DMS114 treated with DMSO at 0.1 percent for 48 hours (cell line): ENCODE data around the gene PDSS2.
"Not testable (repeated sequence)": the region's sequence is repeated elsewhere in the genome, so short reads cannot be mapped to it uniquely, and the experiment has no call there.

Experiments
- DNase-seq: peaks from one replicate; lab custom pipeline; 2025; ENCODE audit not compliant: unreplicated experiment; lab: John Stamatoyannopoulos, UW

The PDSS2 gene

GRCh38 chr6:107230024-107230423, 229.3 kb downstream of the PDSS2 start:
- DNase-seq, result no peak

GRCh38 chr6:107228754-107229153, 230.6 kb downstream of the PDSS2 start:
- no peak for DNase-seq

DNA sequence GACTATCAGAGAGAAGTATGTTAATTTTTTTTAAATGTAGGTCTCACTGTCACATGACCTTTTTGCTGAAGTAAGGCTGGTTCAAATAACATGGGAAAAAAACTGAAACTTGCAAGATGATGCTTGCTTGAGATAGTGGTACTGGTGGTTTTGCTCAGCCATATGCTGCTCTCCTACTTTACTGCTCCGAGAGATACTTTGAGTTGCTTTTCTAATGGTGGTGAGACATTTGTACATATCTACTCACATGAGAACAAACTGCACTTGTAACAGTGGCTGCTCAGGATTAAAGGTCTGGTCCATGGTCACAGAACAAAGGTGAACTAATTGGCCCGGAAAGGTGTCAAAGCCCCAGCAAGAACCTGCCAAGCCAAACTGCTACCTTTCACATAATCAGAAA, 237.8 kb downstream of the PDSS2 start:
- no peak for DNase-seq

DNA sequence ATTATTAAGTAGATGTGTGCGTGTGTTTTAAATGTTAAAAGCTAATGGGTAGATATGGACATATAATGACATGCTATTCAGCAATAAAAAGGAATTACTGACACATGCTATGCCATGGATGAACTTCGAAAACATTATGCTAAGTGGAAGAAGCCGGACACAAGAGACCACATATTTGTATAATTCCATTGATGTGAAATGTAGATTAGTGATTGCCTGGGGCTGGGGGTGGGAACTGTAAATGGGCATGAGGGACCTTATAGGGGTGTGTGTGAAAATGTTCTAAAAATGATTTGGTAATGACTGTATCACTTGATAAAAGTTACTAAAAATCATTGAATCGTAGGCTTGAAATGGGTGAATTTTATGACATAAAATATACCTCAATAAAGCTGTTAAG, 239.5 kb downstream of the PDSS2 start:
- DNase-seq, result no peak

- DNase-seq, result no peak
Observed at GRCh38 chr6:107218142-107218541, 241.2 kb downstream of the PDSS2 start.

- DNase-seq, result no peak
Observed at GRCh38 chr6:107217248-107217647, 242.1 kb downstream of the PDSS2 start.

GRCh38 chr6:107216197-107216933, 243.0 kb downstream of the PDSS2 start:
- no peak for DNase-seq

DNA sequence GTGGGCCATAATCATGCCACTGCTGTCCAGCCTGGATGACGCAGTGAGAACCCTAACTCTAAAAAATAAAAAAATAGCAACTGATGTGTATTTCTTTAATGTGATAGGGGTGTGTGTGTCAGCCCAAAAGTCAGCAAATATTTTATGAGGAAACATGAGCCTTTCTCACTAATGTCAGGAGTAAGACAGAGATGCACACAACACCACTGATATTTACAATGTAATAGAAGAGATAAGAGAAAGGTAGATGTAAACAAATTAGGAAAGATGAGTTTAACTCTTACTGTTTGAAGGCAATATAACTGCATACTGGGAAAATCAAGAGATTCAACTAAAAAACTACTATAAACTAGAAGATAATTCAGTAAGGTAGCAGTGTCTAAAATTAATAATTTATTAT, 244.0 kb downstream of the PDSS2 start:
- DNase-seq, result no peak

GRCh38 chr6:107214655-107215054, 244.7 kb downstream of the PDSS2 start:
- no peak for DNase-seq

DNA sequence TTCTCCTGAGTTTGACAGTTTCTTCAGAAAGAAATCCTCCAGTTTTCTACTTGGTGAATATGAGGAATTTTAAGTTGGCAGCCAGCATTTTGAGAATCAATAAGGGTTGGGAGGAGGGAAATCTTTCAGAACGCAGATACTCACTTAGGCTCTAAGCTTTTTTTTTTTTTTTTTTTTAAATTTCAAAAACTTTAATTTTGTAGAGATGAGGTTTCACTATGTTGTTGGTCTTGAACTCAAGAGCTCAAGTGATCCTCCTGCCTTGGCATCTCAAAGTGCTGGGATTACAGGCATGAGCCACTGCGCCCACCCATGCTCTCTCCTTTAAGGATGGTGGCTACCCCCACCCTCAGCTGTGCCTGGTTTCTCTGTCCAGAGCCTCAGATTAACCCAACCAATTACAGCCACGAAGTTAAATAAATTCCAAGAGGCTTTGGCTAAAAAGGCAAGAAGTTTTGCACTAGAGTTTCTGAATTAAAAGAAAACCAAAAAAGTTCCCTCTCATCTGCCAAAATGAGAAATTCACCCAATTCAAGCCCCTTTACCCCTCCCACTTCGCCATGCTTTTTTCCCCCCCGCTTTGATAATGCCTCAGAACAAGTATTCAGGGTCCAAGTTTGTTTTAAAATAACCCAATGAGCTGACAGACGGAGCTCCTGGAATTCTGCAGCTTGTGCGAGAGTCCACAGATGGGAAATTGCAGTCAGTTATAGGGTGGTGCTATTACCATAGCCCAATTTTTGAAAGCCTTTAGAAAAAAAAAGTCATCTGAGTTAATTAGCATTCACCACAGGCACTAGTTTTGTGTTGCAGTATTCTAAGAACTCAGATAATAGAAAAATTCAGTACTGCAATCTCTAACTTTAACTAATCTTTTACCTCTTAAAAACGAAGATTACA, 249.7 kb downstream of the PDSS2 start:
- no peak for DNase-seq

GRCh38 chr6:107207251-107207873, 252.0 kb downstream of the PDSS2 start:
- DNase-seq, result no peak

DNA sequence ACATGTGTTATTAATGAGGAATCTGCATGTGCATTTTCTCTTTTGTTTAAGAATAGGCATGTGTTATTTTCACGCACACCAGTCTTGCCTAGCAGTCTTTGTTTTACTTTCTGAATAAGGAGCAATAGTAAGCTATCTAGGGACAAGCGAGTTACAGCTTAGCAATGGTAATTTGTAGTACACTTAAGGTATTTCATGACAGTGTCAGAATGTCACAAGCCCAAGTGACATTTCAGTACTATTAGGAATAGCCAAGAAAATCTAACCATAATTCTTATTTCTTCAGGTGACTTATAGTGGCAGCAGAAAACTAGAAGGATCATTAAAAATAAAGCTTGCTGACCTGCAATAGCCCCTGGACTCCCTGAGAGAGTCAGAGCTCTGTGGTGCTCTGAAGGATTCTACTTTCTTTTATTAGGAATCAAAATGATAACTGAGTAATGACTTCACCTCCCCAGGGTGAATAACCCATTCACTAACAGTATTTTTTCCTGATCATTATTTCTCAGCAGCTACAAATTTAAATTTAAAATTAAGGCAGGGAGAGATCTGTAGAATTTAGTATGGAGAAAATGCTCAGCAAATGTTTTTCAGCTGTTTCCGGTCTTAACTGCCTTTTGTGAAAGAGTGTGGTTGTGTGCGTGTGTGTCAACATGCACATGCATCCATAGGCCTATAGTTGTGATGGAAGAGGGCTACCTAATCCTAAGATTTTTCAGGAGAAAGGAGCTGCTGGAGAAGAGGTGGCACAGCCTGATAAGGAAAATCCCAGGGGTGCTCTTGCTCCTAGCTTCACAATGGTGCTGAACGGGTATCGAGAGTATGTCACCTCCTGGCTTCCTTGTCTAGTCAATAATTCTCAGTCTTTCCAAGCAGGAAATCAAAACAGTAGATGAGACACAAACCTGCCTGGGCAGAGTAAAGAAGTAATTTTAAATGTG, 254.0 kb downstream of the PDSS2 start:
- DNase-seq, result no peak

GRCh38 chr6:107202876-107203468, 256.4 kb downstream of the PDSS2 start:
- DNase-seq, result no peak

DNA sequence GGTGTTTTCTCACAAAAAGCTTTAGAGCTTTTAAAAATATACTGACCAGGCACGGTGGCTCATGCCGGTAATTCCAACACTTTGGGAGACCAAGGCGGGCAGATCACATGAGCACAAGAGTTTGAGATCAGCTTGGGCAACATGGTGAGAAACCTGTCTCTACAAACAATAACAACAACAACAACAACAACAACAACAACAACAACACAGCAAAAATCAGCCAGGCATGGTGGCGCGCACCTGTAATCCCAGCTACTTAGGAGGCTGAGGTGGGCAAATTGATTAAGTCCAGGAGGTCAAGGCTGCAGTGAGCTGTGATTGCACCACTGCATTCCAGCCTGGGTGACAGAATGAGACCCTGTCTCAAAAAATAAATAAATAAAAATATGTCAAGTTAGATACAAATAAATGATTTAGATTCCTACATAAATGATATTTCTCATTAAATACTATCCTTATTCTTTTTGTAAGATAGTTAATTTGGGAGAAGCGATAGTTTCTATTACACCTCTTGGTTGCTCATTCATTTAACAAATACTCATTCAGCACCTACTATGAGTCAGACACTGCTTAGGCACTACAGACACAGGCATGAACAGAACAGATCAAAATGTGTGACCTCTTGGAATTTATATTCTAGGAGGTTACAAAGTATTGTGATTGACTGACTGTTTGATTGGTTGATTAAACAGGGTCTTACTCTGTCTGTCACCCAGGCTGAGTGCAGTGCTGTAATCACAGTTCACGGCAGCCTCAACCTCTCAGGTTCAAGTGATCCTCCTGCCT, 260.5 kb downstream of the PDSS2 start:
- no peak for DNase-seq

DNA sequence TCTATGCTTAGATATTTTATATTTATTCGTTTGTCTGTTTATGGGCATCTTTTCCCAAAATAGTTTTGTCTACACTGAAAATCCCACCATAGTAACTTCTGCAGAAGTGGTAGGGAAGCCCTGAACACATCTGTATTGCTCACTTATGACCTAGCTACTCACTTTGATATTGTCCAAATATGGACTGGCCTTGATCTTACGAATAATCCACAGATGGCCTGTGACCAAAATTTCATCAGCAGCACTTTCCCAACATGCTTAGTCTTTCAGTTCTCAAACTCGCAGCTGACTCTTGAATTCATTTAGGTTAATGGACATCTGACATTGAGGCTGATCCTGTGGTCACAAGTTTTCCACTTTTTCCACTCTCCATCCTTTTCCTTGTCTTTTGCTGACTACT, 263.2 kb downstream of the PDSS2 start:
- no peak for DNase-seq

GRCh38 chr6:107194723-107195122, 264.6 kb downstream of the PDSS2 start:
- DNase-seq, result not testable (repeated sequence)

DNA sequence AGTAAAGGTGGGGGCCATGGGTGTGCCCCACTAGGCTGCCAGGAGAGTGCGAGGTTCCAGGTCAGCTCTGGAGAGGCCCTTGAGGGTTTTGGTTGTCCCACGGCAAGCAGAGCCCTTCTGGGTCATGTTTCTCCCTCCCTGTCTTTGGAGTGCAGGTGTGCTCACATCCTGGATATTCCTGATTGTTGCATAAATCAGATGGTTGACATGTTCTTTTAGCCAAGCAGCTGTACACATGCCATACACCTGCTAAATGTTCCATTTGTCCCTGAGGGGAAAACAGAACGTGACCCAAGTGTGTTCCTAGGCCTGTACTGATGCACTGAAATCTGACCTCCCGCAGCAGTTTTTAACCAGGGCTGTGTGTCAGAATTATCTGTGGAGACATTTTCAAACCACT, 266.5 kb downstream of the PDSS2 start:
- no peak for DNase-seq

GRCh38 chr6:107187630-107188029, 271.7 kb downstream of the PDSS2 start:
- no peak for DNase-seq

DNA sequence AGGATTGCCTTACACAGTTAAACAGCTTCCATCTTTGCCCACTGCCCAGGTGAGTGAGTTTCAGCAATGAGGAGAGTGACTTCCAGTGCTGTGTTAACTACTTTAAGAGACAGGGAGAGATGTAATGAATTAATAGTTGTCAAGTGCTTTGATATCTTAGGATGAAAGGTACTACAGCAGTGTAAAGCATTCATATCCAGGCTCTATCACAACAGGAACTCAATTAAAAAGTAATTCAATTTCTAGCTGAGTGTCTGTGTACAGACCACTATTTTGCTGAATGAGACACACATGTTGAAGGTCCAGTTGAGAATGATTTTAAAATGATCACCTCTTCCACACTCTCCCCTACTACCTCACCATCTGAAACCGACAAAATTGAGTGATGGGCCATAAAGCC, 273.3 kb downstream of the PDSS2 start:
- DNase-seq, result no peak
